IMR-90 (cell line): ENCODE measurements around the gene EPN3.

ENCODE experiments used
- CTCF ChIP-seq: conservative IDR thresholded peaks from 2 replicates; pipeline ENCODE4 v1.5.1; 2012; ENCODE audit warnings: mild to moderate bottlenecking, low read depth, low read length, improper control_type of control experiment
- FOS ChIP-seq: fragments of 150-350 bp; IDR thresholded peaks from 2 replicates; pipeline ENCODE4 v1.6.1; 2016; ENCODE audit warnings: low read depth, low read length
- MXI1 ChIP-seq: IDR thresholded peaks from 2 replicates; pipeline ENCODE4 v1.6.1; 2012; ENCODE audit warnings: low read depth, mild to moderate bottlenecking, low read length, moderate library complexity, borderline replicate concordance
- POLR2A ChIP-seq: IDR thresholded peaks from 2 replicates; pipeline ENCODE4 v1.6.1; 2012; ENCODE audit warnings: mild to moderate bottlenecking, low read depth, low read length
- RAD21 ChIP-seq: IDR thresholded peaks from 2 replicates; pipeline ENCODE4 v1.6.1; 2012; ENCODE audit warnings: low read length, improper control_type of control experiment
- RCOR1 ChIP-seq: IDR thresholded peaks from 2 replicates; pipeline ENCODE4 v1.6.1; 2012; ENCODE audit warnings: mild to moderate bottlenecking, low read length, improper control_type of control experiment; ENCODE audit not compliant: insufficient replicate concordance
- RFX5 ChIP-seq: IDR thresholded peaks from 2 replicates; pipeline ENCODE4 v1.8.0; 2012; ENCODE audit warnings: low read depth, mild to moderate bottlenecking, low read length, moderate library complexity
- SMC3 ChIP-seq: fragments of 150-350 bp; IDR thresholded peaks from 2 replicates; pipeline ENCODE4 v1.6.1; 2016; ENCODE audit warnings: low read depth, mild to moderate bottlenecking, antibody characterized with exemption, low read length, moderate library complexity
- USF2 ChIP-seq: fragments of 150-350 bp; IDR thresholded peaks from 2 replicates; pipeline ENCODE4 v1.6.1; 2017; ENCODE audit warnings: mild to moderate bottlenecking, antibody characterized with exemption, low read length, low read depth

GRCh38 chr17:50534979-50535326, 2.4 kb downstream of the EPN3 start:
- TF ChIP-seq RFX5, result no peak
- TF ChIP-seq POLR2A, result no peak
- no peak for TF ChIP-seq CTCF
- no peak for TF ChIP-seq SMC3
- TF ChIP-seq RAD21, result no peak
- TF ChIP-seq USF2, result no peak
- TF ChIP-seq FOS, result no peak
- TF ChIP-seq RCOR1, result no peak
- no peak for TF ChIP-seq MXI1
